GM23338 (cell line): ENCODE results near the gene NAP1L4.

Experiments
- CREB1 ChIP-seq: fragments of 250-450 bp; sonication (Bioruptor Pico); IDR thresholded peaks from 2 replicates; pipeline ENCODE4 v1.5.0; 2020; ENCODE audit warnings: low read depth, mild to moderate bottlenecking, moderate library complexity
- EZH2 ChIP-seq: fragments of 200-600 bp; sonication (generic); IDR thresholded peaks from one replicate; pipeline ENCODE4 v1.8.0; 2017; ENCODE audit warnings: antibody characterized with exemption, mild to moderate bottlenecking, low read depth; ENCODE audit not compliant: unreplicated experiment
- EZH2phosphoT487 ChIP-seq: fragments of 200-600 bp; sonication (generic); IDR thresholded peaks from one replicate; pipeline ENCODE4 v1.8.1; 2018; ENCODE audit warnings: antibody characterized with exemption; ENCODE audit not compliant: unreplicated experiment
- JUNB ChIP-seq: IDR thresholded peaks from one replicate; pipeline ENCODE4 v1.6.1; 2016; ENCODE audit warnings: antibody characterized with exemption; ENCODE audit not compliant: unreplicated experiment
- NANOG ChIP-seq: IDR thresholded peaks from 2 replicates; pipeline ENCODE4 v1.6.1; 2016; ENCODE audit warnings: antibody characterized with exemption, borderline replicate concordance
- POLR2AphosphoS5 ChIP-seq: IDR thresholded peaks from 2 replicates; pipeline ENCODE4 v1.6.1; 2016; ENCODE audit warnings: antibody characterized with exemption, low read depth
- REST ChIP-seq: IDR thresholded peaks from one replicate; pipeline ENCODE4 v1.6.1; 2018; ENCODE audit warnings: antibody characterized with exemption; ENCODE audit not compliant: unreplicated experiment
- STAT1 ChIP-seq: IDR thresholded peaks from one replicate; pipeline ENCODE4 v1.6.1; 2016; ENCODE audit warnings: antibody characterized with exemption; ENCODE audit not compliant: unreplicated experiment
- ZNF114 ChIP-seq: fragments of 250-450 bp; sonication (Bioruptor Pico); IDR thresholded peaks from 2 replicates; pipeline ENCODE4 v1.5.0; 2020; ENCODE audit warnings: mild to moderate bottlenecking, moderate library complexity
- ZNF331 ChIP-seq: fragments of 250-450 bp; sonication (Bioruptor Pico); IDR thresholded peaks from 2 replicates; pipeline ENCODE4 v1.5.0; 2020; ENCODE audit warnings: low read depth, mild to moderate bottlenecking, moderate library complexity
- TF ChIP-seq, protein P1 (sequence below), 2 experiments: fragments of 200-600 bp in 1 of 2; sonication (generic) in 1 of 2; conservative IDR thresholded peaks; 2 replicates each; pipeline versions ENCODE4 v1.5.1 to v1.6.1; 2016 to 2017; ENCODE audit warnings: antibody characterized with exemption in 2 of 2, low read depth in 2 of 2, mild to moderate bottlenecking in 2 of 2, moderate library complexity in 1 of 2
- TF ChIP-seq, protein P2 (sequence below): IDR thresholded peaks from 2 replicates; pipeline ENCODE4 v1.6.1; 2016; ENCODE audit warnings: antibody characterized with exemption
- TF ChIP-seq, protein P3 (sequence below): fragments of 250-450 bp; sonication (Bioruptor Pico); IDR thresholded peaks from 2 replicates; pipeline ENCODE4 v1.5.0; 2020; ENCODE audit warnings: mild to moderate bottlenecking, moderate library complexity

GRCh38 chr11:2940921-2941821 is 51.0 kb downstream of the NAP1L4 start:
- TF ChIP-seq POLR2AphosphoS5 (no peak), EZH2 (no peak), ZNF114 (CRISPR knock-in tag) (no peak), REST (no peak), ZNF331 (CRISPR knock-in tag) (no peak), JUNB (no peak), CREB1 (CRISPR knock-in tag) (no peak), EZH2phosphoT487 (no peak), NANOG (no peak), STAT1 (no peak)
- TF ChIP-seq, protein P1, sequence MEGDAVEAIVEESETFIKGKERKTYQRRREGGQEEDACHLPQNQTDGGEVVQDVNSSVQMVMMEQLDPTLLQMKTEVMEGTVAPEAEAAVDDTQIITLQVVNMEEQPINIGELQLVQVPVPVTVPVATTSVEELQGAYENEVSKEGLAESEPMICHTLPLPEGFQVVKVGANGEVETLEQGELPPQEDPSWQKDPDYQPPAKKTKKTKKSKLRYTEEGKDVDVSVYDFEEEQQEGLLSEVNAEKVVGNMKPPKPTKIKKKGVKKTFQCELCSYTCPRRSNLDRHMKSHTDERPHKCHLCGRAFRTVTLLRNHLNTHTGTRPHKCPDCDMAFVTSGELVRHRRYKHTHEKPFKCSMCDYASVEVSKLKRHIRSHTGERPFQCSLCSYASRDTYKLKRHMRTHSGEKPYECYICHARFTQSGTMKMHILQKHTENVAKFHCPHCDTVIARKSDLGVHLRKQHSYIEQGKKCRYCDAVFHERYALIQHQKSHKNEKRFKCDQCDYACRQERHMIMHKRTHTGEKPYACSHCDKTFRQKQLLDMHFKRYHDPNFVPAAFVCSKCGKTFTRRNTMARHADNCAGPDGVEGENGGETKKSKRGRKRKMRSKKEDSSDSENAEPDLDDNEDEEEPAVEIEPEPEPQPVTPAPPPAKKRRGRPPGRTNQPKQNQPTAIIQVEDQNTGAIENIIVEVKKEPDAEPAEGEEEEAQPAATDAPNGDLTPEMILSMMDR (conservative IDR thresholded peaks at IDR 0.05; ENCODE audit: low read depth in 2 of 2) = no peak
- TF ChIP-seq, protein P2, sequence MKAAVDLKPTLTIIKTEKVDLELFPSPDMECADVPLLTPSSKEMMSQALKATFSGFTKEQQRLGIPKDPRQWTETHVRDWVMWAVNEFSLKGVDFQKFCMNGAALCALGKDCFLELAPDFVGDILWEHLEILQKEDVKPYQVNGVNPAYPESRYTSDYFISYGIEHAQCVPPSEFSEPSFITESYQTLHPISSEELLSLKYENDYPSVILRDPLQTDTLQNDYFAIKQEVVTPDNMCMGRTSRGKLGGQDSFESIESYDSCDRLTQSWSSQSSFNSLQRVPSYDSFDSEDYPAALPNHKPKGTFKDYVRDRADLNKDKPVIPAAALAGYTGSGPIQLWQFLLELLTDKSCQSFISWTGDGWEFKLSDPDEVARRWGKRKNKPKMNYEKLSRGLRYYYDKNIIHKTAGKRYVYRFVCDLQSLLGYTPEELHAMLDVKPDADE = no peak
- TF ChIP-seq, protein P3, sequence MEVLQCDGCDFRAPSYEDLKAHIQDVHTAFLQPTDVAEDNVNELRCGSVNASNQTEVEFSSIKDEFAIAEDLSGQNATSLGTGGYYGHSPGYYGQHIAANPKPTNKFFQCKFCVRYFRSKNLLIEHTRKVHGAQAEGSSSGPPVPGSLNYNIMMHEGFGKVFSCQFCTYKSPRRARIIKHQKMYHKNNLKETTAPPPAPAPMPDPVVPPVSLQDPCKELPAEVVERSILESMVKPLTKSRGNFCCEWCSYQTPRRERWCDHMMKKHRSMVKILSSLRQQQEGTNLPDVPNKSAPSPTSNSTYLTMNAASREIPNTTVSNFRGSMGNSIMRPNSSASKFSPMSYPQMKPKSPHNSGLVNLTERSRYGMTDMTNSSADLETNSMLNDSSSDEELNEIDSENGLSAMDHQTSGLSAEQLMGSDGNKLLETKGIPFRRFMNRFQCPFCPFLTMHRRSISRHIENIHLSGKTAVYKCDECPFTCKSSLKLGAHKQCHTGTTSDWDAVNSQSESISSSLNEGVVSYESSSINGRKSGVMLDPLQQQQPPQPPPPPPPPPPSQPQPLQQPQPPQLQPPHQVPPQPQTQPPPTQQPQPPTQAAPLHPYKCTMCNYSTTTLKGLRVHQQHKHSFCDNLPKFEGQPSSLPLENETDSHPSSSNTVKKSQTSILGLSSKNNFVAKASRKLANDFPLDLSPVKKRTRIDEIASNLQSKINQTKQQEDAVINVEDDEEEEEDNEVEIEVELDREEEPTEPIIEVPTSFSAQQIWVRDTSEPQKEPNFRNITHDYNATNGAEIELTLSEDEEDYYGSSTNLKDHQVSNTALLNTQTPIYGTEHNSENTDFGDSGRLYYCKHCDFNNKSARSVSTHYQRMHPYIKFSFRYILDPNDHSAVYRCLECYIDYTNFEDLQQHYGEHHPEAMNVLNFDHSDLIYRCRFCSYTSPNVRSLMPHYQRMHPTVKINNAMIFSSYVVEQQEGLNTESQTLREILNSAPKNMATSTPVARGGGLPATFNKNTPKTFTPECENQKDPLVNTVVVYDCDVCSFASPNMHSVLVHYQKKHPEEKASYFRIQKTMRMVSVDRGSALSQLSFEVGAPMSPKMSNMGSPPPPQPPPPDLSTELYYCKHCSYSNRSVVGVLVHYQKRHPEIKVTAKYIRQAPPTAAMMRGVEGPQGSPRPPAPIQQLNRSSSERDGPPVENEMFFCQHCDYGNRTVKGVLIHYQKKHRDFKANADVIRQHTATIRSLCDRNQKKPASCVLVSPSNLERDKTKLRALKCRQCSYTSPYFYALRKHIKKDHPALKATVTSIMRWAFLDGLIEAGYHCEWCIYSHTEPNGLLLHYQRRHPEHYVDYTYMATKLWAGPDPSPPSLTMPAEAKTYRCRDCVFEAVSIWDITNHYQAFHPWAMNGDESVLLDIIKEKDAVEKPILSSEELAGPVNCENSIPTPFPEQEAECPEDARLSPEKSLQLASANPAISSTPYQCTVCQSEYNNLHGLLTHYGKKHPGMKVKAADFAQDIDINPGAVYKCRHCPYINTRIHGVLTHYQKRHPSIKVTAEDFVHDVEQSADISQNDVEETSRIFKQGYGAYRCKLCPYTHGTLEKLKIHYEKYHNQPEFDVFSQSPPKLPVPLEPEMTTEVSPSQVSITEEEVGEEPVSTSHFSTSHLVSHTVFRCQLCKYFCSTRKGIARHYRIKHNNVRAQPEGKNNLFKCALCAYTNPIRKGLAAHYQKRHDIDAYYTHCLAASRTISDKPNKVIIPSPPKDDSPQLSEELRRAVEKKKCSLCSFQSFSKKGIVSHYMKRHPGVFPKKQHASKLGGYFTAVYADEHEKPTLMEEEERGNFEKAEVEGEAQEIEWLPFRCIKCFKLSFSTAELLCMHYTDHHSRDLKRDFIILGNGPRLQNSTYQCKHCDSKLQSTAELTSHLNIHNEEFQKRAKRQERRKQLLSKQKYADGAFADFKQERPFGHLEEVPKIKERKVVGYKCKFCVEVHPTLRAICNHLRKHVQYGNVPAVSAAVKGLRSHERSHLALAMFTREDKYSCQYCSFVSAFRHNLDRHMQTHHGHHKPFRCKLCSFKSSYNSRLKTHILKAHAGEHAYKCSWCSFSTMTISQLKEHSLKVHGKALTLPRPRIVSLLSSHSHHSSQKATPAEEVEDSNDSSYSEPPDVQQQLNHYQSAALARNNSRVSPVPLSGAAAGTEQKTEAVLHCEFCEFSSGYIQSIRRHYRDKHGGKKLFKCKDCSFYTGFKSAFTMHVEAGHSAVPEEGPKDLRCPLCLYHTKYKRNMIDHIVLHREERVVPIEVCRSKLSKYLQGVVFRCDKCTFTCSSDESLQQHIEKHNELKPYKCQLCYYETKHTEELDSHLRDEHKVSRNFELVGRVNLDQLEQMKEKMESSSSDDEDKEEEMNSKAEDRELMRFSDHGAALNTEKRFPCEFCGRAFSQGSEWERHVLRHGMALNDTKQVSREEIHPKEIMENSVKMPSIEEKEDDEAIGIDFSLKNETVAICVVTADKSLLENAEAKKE (CRISPR knock-in tag) = no peak
